ENCODE data around the gene PRDM1.

DNA sequence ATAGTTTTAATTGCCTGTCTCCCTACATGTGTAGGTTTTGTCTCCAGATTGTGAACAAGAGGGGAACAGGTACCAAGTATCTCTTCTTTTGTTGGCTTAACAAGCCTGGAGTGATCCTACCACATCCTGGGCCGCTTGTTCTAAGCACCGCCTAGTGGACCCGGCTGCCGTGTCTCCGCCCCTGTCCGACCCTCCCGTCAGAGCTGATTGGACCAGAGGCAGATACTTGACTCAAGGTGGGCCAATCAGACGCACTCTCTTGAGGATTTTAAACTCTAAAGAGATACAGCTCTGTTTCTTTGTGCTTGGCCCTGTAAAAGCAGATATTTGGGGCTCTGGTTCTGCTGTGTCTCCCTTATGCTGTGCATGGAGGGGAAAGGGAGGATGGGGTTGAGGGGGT, 68.2 kb downstream of the PRDM1 start:
- TF ChIP-seq, protein P1, sequence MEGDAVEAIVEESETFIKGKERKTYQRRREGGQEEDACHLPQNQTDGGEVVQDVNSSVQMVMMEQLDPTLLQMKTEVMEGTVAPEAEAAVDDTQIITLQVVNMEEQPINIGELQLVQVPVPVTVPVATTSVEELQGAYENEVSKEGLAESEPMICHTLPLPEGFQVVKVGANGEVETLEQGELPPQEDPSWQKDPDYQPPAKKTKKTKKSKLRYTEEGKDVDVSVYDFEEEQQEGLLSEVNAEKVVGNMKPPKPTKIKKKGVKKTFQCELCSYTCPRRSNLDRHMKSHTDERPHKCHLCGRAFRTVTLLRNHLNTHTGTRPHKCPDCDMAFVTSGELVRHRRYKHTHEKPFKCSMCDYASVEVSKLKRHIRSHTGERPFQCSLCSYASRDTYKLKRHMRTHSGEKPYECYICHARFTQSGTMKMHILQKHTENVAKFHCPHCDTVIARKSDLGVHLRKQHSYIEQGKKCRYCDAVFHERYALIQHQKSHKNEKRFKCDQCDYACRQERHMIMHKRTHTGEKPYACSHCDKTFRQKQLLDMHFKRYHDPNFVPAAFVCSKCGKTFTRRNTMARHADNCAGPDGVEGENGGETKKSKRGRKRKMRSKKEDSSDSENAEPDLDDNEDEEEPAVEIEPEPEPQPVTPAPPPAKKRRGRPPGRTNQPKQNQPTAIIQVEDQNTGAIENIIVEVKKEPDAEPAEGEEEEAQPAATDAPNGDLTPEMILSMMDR (IDR thresholded peaks at IDR 0.05), result no peak
- no peak for TF ChIP-seq POLR2A (IDR thresholded peaks at IDR 0.05)

Measured in body of pancreas (tissue), 4 donors.